Small intestine (tissue), 7 donors: Measurements from ENCODE around the gene ANKRD33B. TPM values are rescaled to one million over a fixed set of nuclear protein-coding genes. Genes with fewer than 3 reads are reported as not detected.

Source experiments
- DNase-seq, 2 donors: peaks; one replicate each; pipeline versions ENCODE4 v3.0.0 to v3.0.0-alpha.2; 2013
- FAIRE-seq: peaks from 2 replicates; lab custom pipeline; 2012; peaks lifted over from hg19 to GRCh38; lab: Jason Lieb, UNC
- H3K27ac ChIP-seq, 3 donors: one replicate each; pipeline ENCODE4 v1.5.1; 2013; ENCODE audit warnings: low read length in 2 of 3, mild to moderate bottlenecking in 2 of 3, control low read depth in 1 of 3, inconsistent platforms in 1 of 3, low read depth in 1 of 3, moderate library complexity in 1 of 3
- H3K27me3 ChIP-seq, 3 donors: one replicate each; pipeline ENCODE4 v1.6.1; 2013; ENCODE audit warnings: low read length in 3 of 3, inconsistent platforms in 1 of 3; ENCODE audit not compliant: control insufficient read depth in 3 of 3, insufficient read depth in 3 of 3
- H3K36me3 ChIP-seq, 3 donors: one replicate each; pipeline ENCODE4 v1.6.1; 2013; ENCODE audit warnings: low read length in 3 of 3, inconsistent platforms in 1 of 3, low read depth in 1 of 3, mild to moderate bottlenecking in 1 of 3, moderate library complexity in 1 of 3; ENCODE audit not compliant: control insufficient read depth in 3 of 3, insufficient read depth in 2 of 3
- H3K4me1 ChIP-seq, 3 donors: one replicate each; pipeline ENCODE4 v1.6.1; 2013; ENCODE audit warnings: low read length in 2 of 3, inconsistent platforms in 1 of 3, low read depth in 1 of 3, mild to moderate bottlenecking in 1 of 3, moderate library complexity in 1 of 3; ENCODE audit not compliant: control insufficient read depth in 3 of 3, insufficient read depth in 2 of 3
- H3K4me3 ChIP-seq, 3 donors: one replicate each; pipeline ENCODE4 v1.5.1; 2013; ENCODE audit warnings: low read length in 3 of 3, control low read depth in 1 of 3, inconsistent platforms in 1 of 3, low read depth in 1 of 3, mild to moderate bottlenecking in 1 of 3, moderate library complexity in 1 of 3
- H3K9me3 ChIP-seq, 2 donors: one replicate each; pipeline ENCODE4 v1.6.1; 2013; ENCODE audit warnings: low read depth in 1 of 2, low read length in 1 of 2; ENCODE audit not compliant: control insufficient read depth in 2 of 2, insufficient read depth in 1 of 2
- WGBS, 3 donors: extraction: QIAGEN DNeasy Blood & Tissue Kit; methylation state at CpG; one replicate each; pipeline ENCODE4 v1.1.7; 2013; 5-methylcytosine and 5-hydroxymethylcytosine counted together
- polyA plus RNA-seq, 4 donors: library from polyadenylated mRNA; stranded (reverse) in 3 of 4; unstranded in 1 of 4; fragments of 200-250 nt in 3 of 4; fragments of 120-200 nt in 1 of 4; gene quantifications; one replicate each; pipeline versions ENCODE4 v1.2.1 to v1.2.3, GENCODE V29; 2013
- donor health status: healthy with polysubstance abuse.
- donor health status: control.
- donor health status: control.
- donor health status: Bipolar disorder and iron deficiency.
- donor health status: healthy.

ANKRD33B gene
- polyA plus RNA-seq, 4 donors, result 0.25 to 1.0 (median 0.27) TPM; not detected in 1

DNA sequence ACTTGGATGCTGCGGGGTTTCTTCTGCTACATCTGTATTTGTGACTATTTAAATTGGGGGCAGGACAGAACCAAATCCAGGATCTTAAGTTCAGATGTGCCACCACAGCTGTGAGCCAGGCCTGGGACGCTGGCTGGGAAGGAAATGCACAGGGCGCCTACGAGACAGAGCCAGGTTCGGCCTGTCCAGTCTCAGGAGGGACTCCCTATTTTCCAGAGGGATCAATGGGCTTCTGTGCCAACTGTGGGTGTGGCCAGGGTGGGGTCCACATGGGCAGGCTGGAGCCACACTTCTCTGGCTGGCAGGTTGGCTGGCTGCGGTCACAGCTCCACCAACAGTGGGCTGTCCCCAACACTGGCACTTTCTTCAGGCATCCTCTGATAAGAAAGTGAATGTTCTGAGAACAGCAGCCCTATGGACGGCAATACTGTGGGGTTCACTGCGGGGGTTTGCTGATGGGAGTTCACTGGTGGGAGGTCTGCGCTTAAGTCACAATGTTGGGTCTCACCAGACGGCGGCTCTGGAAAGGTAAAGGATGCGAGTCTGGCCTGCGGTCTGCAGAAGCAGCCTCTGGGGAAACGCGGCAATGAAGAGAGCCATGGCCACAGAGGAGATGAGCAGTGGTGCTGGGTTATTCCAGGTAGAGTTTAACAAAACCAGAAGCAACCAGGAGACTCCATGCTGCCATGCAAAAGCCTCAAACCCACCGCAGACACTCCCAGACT, 119.1 kb downstream of the ANKRD33B start:
- Histone ChIP-seq H3K4me1 (no peaks in the 10 kb centered on the region), H3K4me3 (no peak overlapping the region), H3K27ac (no peak overlapping the region), H3K27me3 (no peaks in the 10 kb centered on the region), H3K9me3 (peaks cover 0 to 5% of the 10 kb centered on the region in 2 donors), H3K36me3 (peaks cover 9 to 60% (median 19%) of the 10 kb centered on the region in 3 donors)
- 95 to 97% (median 96%) methylated on average over 16 of the region's 16 CpGs for WGBS, 3 donors
- FAIRE-seq (no peak), DNase-seq (no peak)

DNA sequence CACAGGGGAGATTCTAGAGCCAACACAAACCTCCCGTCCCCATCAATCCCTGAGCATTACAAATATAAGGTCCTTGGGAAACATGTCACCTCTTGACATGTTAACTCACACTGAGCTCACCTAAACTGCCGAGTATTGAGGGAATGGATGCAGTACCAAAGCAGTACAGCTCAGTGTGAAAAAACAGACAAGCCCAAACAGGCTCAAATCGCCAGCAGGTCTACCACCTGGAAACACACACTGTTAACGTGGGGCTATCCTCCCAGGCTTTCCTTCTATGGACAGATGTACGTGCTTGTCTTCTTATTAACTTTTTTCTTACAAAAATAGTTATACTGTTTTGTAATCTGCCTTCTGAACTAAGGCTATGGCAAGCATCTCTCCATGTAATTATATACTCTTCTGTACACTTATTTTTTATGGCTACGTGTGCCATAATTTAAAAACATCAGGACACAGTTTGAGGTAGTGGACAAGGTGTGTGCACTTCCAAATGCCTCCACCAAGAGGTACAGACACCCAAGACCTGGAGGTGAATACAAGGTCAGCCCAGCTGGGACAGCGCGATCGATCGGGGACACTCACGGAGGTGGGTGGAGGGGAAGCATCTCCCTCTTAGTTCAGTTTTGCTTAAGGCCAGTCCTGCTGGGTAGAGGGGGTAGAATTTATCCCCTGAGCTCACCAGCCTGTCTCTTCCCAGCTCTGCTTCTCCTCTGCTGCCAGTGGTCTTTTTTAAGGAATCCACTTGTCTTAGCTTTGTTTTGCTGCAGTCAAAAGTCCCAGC, 120.6 kb downstream of the ANKRD33B start:
- Histone ChIP-seq H3K4me3 (no peak overlapping the region), H3K36me3 (peaks cover 9 to 61% (median 15%) of the 10 kb centered on the region in 3 donors), H3K4me1 (no peaks in the 10 kb centered on the region), H3K27ac (no peak overlapping the region), H3K27me3 (no peaks in the 10 kb centered on the region), H3K9me3 (peaks cover 0 to 8% of the 10 kb centered on the region in 2 donors)
- 88 to 94% (median 89%) methylated on average over 11 of the region's 11 CpGs for WGBS, 3 donors
- FAIRE-seq, result no peak
- no peak for DNase-seq

- no peak overlapping the region for H3K4me3 ChIP-seq
- WGBS, 3 donors, result 78 to 92% (median 78%) methylated on average over 6 of the region's 6 CpGs
- no peak for FAIRE-seq
- DNase-seq, result no peak
- H3K9me3 ChIP-seq, result peaks cover 0 to 8% of the 10 kb centered on the region in 2 donors
- no peaks in the 10 kb centered on the region for H3K27me3 ChIP-seq
- peaks cover 9 to 60% (median 10%) of the 10 kb centered on the region in 3 donors for H3K36me3 ChIP-seq
- H3K27ac ChIP-seq, result no peak overlapping the region
- H3K4me1 ChIP-seq, result no peaks in the 10 kb centered on the region
Observed at GRCh38 chr5:10685115-10685521, 121.2 kb downstream of the ANKRD33B start.

DNA sequence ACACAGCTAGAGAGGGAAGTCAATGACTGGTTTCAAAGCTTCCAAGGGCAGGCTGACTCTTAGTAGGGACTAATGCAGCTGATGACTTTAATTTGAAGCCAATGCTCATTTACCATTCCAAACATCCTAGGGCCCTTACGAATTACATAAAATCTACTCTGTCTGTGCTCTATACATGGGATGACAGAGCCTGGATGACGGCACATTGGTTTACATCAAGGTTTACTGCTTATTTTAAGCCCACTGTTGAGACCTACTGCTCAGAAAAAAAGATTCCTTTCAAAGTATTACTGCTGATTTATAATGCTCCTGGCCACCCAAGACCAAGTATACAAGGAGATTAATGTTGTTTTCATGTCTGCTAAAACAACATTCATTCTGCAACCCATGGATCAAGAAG, 123.0 kb downstream of the ANKRD33B start:
- H3K9me3 ChIP-seq, result peaks cover 0 to 8% of the 10 kb centered on the region in 2 donors
- H3K4me3 ChIP-seq, result no peak overlapping the region
- DNase-seq, result no peak
- WGBS, 3 donors, result 97 to 99% (median 99%) methylated on average over 2 of the region's 2 CpGs
- H3K27me3 ChIP-seq, result no peaks in the 10 kb centered on the region
- H3K4me1 ChIP-seq, result no peaks in the 10 kb centered on the region
- no peak overlapping the region for H3K27ac ChIP-seq
- FAIRE-seq, result no peak
- H3K36me3 ChIP-seq, result peaks cover 2 to 44% (median 6%) of the 10 kb centered on the region in 3 donors

- FAIRE-seq (no peak), DNase-seq (no peak)
- H3K27me3 ChIP-seq, result no peaks in the 10 kb centered on the region
- H3K9me3 ChIP-seq, result peaks cover 0 to 8% of the 10 kb centered on the region in 2 donors
- H3K27ac ChIP-seq, result no peak overlapping the region
- peaks cover 0 to 32% (median 0%) of the 10 kb centered on the region in 3 donors for H3K36me3 ChIP-seq
- WGBS, 3 donors, result 92 to 97% (median 96%) methylated on average over 13 of the region's 13 CpGs
- no peaks in the 10 kb centered on the region for H3K4me1 ChIP-seq
- H3K4me3 ChIP-seq, result no peak overlapping the region
Observed at GRCh38 chr5:10688651-10689171, 124.8 kb downstream of the ANKRD33B start.

- H3K4me3 ChIP-seq, result no peak overlapping the region
- peaks cover 0 to 37% (median 0%) of the 10 kb centered on the region in 3 donors for H3K36me3 ChIP-seq
- no peak for FAIRE-seq
- peaks cover 0 to 8% of the 10 kb centered on the region in 2 donors for H3K9me3 ChIP-seq
- H3K4me1 ChIP-seq, result no peaks in the 10 kb centered on the region
- DNase-seq, result no peak
- H3K27ac ChIP-seq, result no peak overlapping the region
- WGBS, 3 donors, result 86 to 93% (median 88%) methylated on average over 11 of the region's 11 CpGs
- no peaks in the 10 kb centered on the region for H3K27me3 ChIP-seq
Observed at GRCh38 chr5:10689391-10690081, 125.7 kb downstream of the ANKRD33B start.

- 93 to 94% (median 93%) methylated on average over 14 of the region's 14 CpGs for WGBS, 3 donors
- DNase-seq (no peak), FAIRE-seq (no peak)
- no peak overlapping the region for H3K4me3 ChIP-seq
- H3K27ac ChIP-seq, result no peak overlapping the region
- H3K36me3 ChIP-seq, result peaks cover 0 to 33% (median 0%) of the 10 kb centered on the region in 3 donors
- H3K9me3 ChIP-seq, result peaks cover 0 to 8% of the 10 kb centered on the region in 2 donors
- H3K4me1 ChIP-seq, result no peaks in the 10 kb centered on the region
- no peaks in the 10 kb centered on the region for H3K27me3 ChIP-seq
Observed at GRCh38 chr5:10690460-10691440, 126.9 kb downstream of the ANKRD33B start.
